Measurements from ENCODE around the gene CENPC. TPM values are rescaled to one million over a fixed set of nuclear protein-coding genes. Genes with fewer than 3 reads are reported as not detected.

CENPC gene
- total and polyA plus RNA-seq, 4 experiments from 2014 or later, result 15.2 to 69.1 (median 43.9) TPM

GRCh38 chr4:67580577-67580976 lies 35.3 kb upstream of the CENPC start:
- Histone ChIP-seq H3K27me3 (ENCODE audit: insufficient read depth, low read length) (no peaks in the 10 kb centered on the region), H3K9me3 (ENCODE audit: control insufficient read depth in 1 of 2, low read length in 2 of 2) (no peaks in the 10 kb centered on the region), H3K36me3 (ENCODE audit: insufficient read depth, low read length) (no peaks in the 10 kb centered on the region), H3K4me3 (ENCODE audit: low read length in 2 of 2) (no peak overlapping the region), H3K4me1 (ENCODE audit: insufficient read depth, low read length) (peaks cover 22% of the 10 kb centered on the region), H3K27ac (ENCODE audit: low read depth, low read length) (no peak overlapping the region)
- Mint-ChIP-seq H3K27me3 (no peaks in the 10 kb centered on the region), H3K4me1 (peaks cover 19 to 35% (median 26%) of the 10 kb centered on the region in 4 donors), H3K36me3 (peaks cover 0 to 2% of the 10 kb centered on the region in 2 donors), H3K4me3 (peak overlapping the region in 3 of 8 donors; percentile 17 to 78 (median 42)), H3K27ac (peak overlapping the region in 3 of 7 donors; percentile 37 to 87 (median 82)), H3K9me3 (no peaks in the 10 kb centered on the region)
- no peak for DNase-seq
- intact Hi-C loops (cut with micrococcal nuclease), result loop anchor here (2.0 kb wide), 1 partner anchor 36 kb away; the partner anchor contains the start of gene CENPC
- ChIA-PET POLR2A (ENCODE audit: partially characterized antibody) (interaction anchor here (1.3 to 2.9 kb wide), 2 partner anchors 9 to 36 kb away, joined by 5 to 13 read pairs; partner anchors contain the start of gene CENPC), CTCF (ENCODE audit: partially characterized antibody) (no interaction called here)

GRCh38 chr4:67576538-67576937 lies 31.2 kb upstream of the CENPC start:
- intact Hi-C loops (cut with micrococcal nuclease), result no loop called here
- no peak for DNase-seq
- POLR2A ChIA-PET (ENCODE audit: partially characterized antibody), result interaction anchor here (0.8 kb wide), 1 partner anchor 303 kb away, joined by 3 read pairs; no protein-coding TSS in a partner anchor
- Histone ChIP-seq H3K36me3 (ENCODE audit: insufficient read depth, low read length) (no peaks in the 10 kb centered on the region), H3K27me3 (ENCODE audit: insufficient read depth, low read length) (no peaks in the 10 kb centered on the region), H3K4me1 (ENCODE audit: insufficient read depth, low read length) (peaks cover 10% of the 10 kb centered on the region), H3K27ac (ENCODE audit: low read depth, low read length) (no peak overlapping the region), H3K9me3 (ENCODE audit: control insufficient read depth in 1 of 2, low read length in 2 of 2) (no peaks in the 10 kb centered on the region), H3K4me3 (ENCODE audit: low read length in 2 of 2) (no peak overlapping the region)
- H3K4me3 Mint-ChIP-seq, result peak overlapping the region in 1 of 8 donors; percentile 6
- peaks cover 26 to 45% (median 39%) of the 10 kb centered on the region in 4 donors for H3K4me1 Mint-ChIP-seq
- peaks cover 0 to 2% of the 10 kb centered on the region in 2 donors for H3K36me3 Mint-ChIP-seq
- H3K27me3 Mint-ChIP-seq, result no peaks in the 10 kb centered on the region
- CTCF ChIA-PET (ENCODE audit: partially characterized antibody), result interaction anchor here (0.9 to 1.0 kb wide), 2 partner anchors 9 to 11 kb away, joined by 3 read pairs; no protein-coding TSS in a partner anchor
- H3K27ac Mint-ChIP-seq, result peak overlapping the region in 4 of 7 donors; percentile 22 to 49 (median 36)
- no peaks in the 10 kb centered on the region for H3K9me3 Mint-ChIP-seq

- Histone ChIP-seq H3K27ac (ENCODE audit: low read depth, low read length) (no peak overlapping the region), H3K36me3 (ENCODE audit: insufficient read depth, low read length) (no peaks in the 10 kb centered on the region), H3K9me3 (ENCODE audit: control insufficient read depth in 1 of 2, low read length in 2 of 2) (no peaks in the 10 kb centered on the region), H3K4me1 (ENCODE audit: insufficient read depth, low read length) (peaks cover 5% of the 10 kb centered on the region), H3K4me3 (ENCODE audit: low read length in 2 of 2) (no peak overlapping the region), H3K27me3 (ENCODE audit: insufficient read depth, low read length) (no peaks in the 10 kb centered on the region)
- H3K9me3 Mint-ChIP-seq, result no peaks in the 10 kb centered on the region
- no peaks in the 10 kb centered on the region for H3K27me3 Mint-ChIP-seq
- intact Hi-C loops (cut with micrococcal nuclease), result no loop called here
- peak overlapping the region in 4 of 8 donors; percentile 5 to 78 (median 58) for H3K4me3 Mint-ChIP-seq
- no peak for DNase-seq
- peaks cover 21 to 41% (median 35%) of the 10 kb centered on the region in 4 donors for H3K4me1 Mint-ChIP-seq
- H3K36me3 Mint-ChIP-seq, result peaks cover 0 to 2% of the 10 kb centered on the region in 2 donors
- ChIA-PET POLR2A (ENCODE audit: partially characterized antibody) (no interaction called here), CTCF (ENCODE audit: partially characterized antibody) (interaction anchor here (0.9 to 1.0 kb wide), 2 partner anchors 8 to 11 kb away, joined by 3 read pairs; no protein-coding TSS in a partner anchor)
- peak overlapping the region in 5 of 7 donors; percentile 4 to 54 (median 47) for H3K27ac Mint-ChIP-seq
These were observed 30.8 kb upstream of the CENPC start for GRCh38 chr4:67576059-67576466.

GRCh38 chr4:67575232-67576058 lies 30.1 kb upstream of the CENPC start:
- H3K4me3 Mint-ChIP-seq, result peak overlapping the region in 6 of 8 donors; percentile 6 to 78 (median 42)
- intact Hi-C loops (cut with micrococcal nuclease), result loop anchor here (2.0 kb wide), 1 partner anchor 17 kb away; the partner anchor contains the start of gene STAP1
- no peaks in the 10 kb centered on the region for H3K9me3 Mint-ChIP-seq
- H3K9me3 ChIP-seq (ENCODE audit: control insufficient read depth in 1 of 2, low read length in 2 of 2), result no peaks in the 10 kb centered on the region
- H3K27me3 ChIP-seq (ENCODE audit: insufficient read depth, low read length), result no peaks in the 10 kb centered on the region
- POLR2A ChIA-PET (ENCODE audit: partially characterized antibody), result no interaction called here
- no peaks in the 10 kb centered on the region for H3K4me1 ChIP-seq (ENCODE audit: insufficient read depth, low read length)
- H3K27ac ChIP-seq (ENCODE audit: low read depth, low read length), result no peak overlapping the region
- DNase-seq, result peak in 2 of 5 donors; percentile 10 to 13
- no peaks in the 10 kb centered on the region for H3K27me3 Mint-ChIP-seq
- peak overlapping the region; percentile 4 to 54 (median 44) for H3K27ac Mint-ChIP-seq
- no peaks in the 10 kb centered on the region for H3K36me3 ChIP-seq (ENCODE audit: insufficient read depth, low read length)
- H3K4me3 ChIP-seq (ENCODE audit: low read length in 2 of 2), result no peak overlapping the region
- peaks cover 0 to 2% of the 10 kb centered on the region in 2 donors for H3K36me3 Mint-ChIP-seq
- H3K4me1 Mint-ChIP-seq, result peaks cover 17 to 35% (median 29%) of the 10 kb centered on the region in 4 donors
- CTCF ChIA-PET (ENCODE audit: partially characterized antibody), result no interaction called here

GRCh38 chr4:67573193-67573592 lies 27.9 kb upstream of the CENPC start:
- no peak overlapping the region for H3K27ac ChIP-seq (ENCODE audit: low read depth, low read length)
- peak in 1 of 5 donors; percentile 28 for DNase-seq

GRCh38 chr4:67571975-67572374 lies 26.7 kb upstream of the CENPC start:
- H3K4me1 ChIP-seq (ENCODE audit: insufficient read depth, low read length), result no peaks in the 10 kb centered on the region
- H3K27ac Mint-ChIP-seq, result peak overlapping the region in 4 of 7 donors; percentile 8 to 68 (median 17)
- no peaks in the 10 kb centered on the region for H3K27me3 ChIP-seq (ENCODE audit: insufficient read depth, low read length)
- CTCF ChIA-PET (ENCODE audit: partially characterized antibody), result no interaction called here
- no peaks in the 10 kb centered on the region for H3K36me3 ChIP-seq (ENCODE audit: insufficient read depth, low read length)
- no peak overlapping the region for H3K4me3 ChIP-seq (ENCODE audit: low read length in 2 of 2)
- DNase-seq, result no peak
- intact Hi-C loops (cut with micrococcal nuclease), result no loop called here
- no peak overlapping the region for H3K4me3 Mint-ChIP-seq
- POLR2A ChIA-PET (ENCODE audit: partially characterized antibody), result interaction anchor here (2.0 kb wide), 1 partner anchor 9 kb away, joined by 5 read pairs; no protein-coding TSS in a partner anchor
- no peaks in the 10 kb centered on the region for H3K9me3 ChIP-seq (ENCODE audit: control insufficient read depth in 1 of 2, low read length in 2 of 2)
- H3K4me1 Mint-ChIP-seq, result peaks cover 14 to 32% (median 26%) of the 10 kb centered on the region in 4 donors
- H3K36me3 Mint-ChIP-seq, result no peaks in the 10 kb centered on the region
- no peaks in the 10 kb centered on the region for H3K9me3 Mint-ChIP-seq
- no peaks in the 10 kb centered on the region for H3K27me3 Mint-ChIP-seq
- no peak overlapping the region for H3K27ac ChIP-seq (ENCODE audit: low read depth, low read length)

More at GRCh38 chr4:67573193-67573592, 27.9 kb upstream of the CENPC start:
- peaks cover 0 to 2% of the 10 kb centered on the region in 2 donors for H3K36me3 Mint-ChIP-seq
- CTCF ChIA-PET (ENCODE audit: partially characterized antibody), result no interaction called here
- POLR2A ChIA-PET (ENCODE audit: partially characterized antibody), result interaction anchor here (0.8 kb wide), 1 partner anchor 128 kb away, joined by 3 read pairs; the partner anchor contains the start of gene UBA6
- Histone ChIP-seq H3K9me3 (ENCODE audit: control insufficient read depth in 1 of 2, low read length in 2 of 2) (no peaks in the 10 kb centered on the region), H3K4me1 (ENCODE audit: insufficient read depth, low read length) (no peaks in the 10 kb centered on the region), H3K27me3 (ENCODE audit: insufficient read depth, low read length) (no peaks in the 10 kb centered on the region), H3K36me3 (ENCODE audit: insufficient read depth, low read length) (no peaks in the 10 kb centered on the region), H3K4me3 (ENCODE audit: low read length in 2 of 2) (no peak overlapping the region)
- H3K4me1 Mint-ChIP-seq, result peaks cover 15 to 32% (median 27%) of the 10 kb centered on the region in 4 donors
- H3K27me3 Mint-ChIP-seq, result no peaks in the 10 kb centered on the region
- peak overlapping the region in 6 of 7 donors; percentile 12 to 84 (median 34) for H3K27ac Mint-ChIP-seq
- H3K9me3 Mint-ChIP-seq, result no peaks in the 10 kb centered on the region
- peak overlapping the region in 1 of 8 donors; percentile 3 for H3K4me3 Mint-ChIP-seq
- intact Hi-C loops (cut with micrococcal nuclease), result no loop called here

- Mint-ChIP-seq H3K4me3 (no peak overlapping the region), H3K4me1 (peaks cover 10 to 22% (median 17%) of the 10 kb centered on the region in 4 donors), H3K27me3 (no peaks in the 10 kb centered on the region), H3K36me3 (no peaks in the 10 kb centered on the region), H3K27ac (peak overlapping the region in 1 of 7 donors; percentile 8), H3K9me3 (no peaks in the 10 kb centered on the region)
- Histone ChIP-seq H3K27ac (ENCODE audit: low read depth, low read length) (no peak overlapping the region), H3K4me3 (ENCODE audit: low read length in 2 of 2) (no peak overlapping the region), H3K9me3 (ENCODE audit: control insufficient read depth in 1 of 2, low read length in 2 of 2) (no peaks in the 10 kb centered on the region), H3K36me3 (ENCODE audit: insufficient read depth, low read length) (no peaks in the 10 kb centered on the region), H3K4me1 (ENCODE audit: insufficient read depth, low read length) (no peaks in the 10 kb centered on the region), H3K27me3 (ENCODE audit: insufficient read depth, low read length) (no peaks in the 10 kb centered on the region)
- intact Hi-C loops (cut with micrococcal nuclease), result no loop called here
- POLR2A ChIA-PET (ENCODE audit: partially characterized antibody), result interaction anchor here (2.0 kb wide), 1 partner anchor 11 kb away, joined by 5 read pairs; no protein-coding TSS in a partner anchor
- CTCF ChIA-PET (ENCODE audit: partially characterized antibody), result no interaction called here
- DNase-seq, result no peak
These were observed 25.2 kb upstream of the CENPC start for GRCh38 chr4:67570537-67570936.

Data from CD4-positive, alpha-beta memory T cell (primary cell).